Pancreas (tissue), 10 donors: Measurements from ENCODE around the gene TMEM169. TPM values are rescaled to one million over a fixed set of nuclear protein-coding genes. Genes with fewer than 3 reads are reported as not detected.
"Not testable (repeated sequence)": the region's sequence is repeated elsewhere in the genome, so short reads cannot be mapped to it uniquely, and the experiment has no call there.

Experiments used
- ATAC-seq, 4 donors: fragments of 200-7000 bp; cut with Tn5 transposase; one replicate each; pipeline versions ENCODE4 v1.8.0 to v1.9.1; 2020; ENCODE audit warnings: mild to moderate bottlenecking in 4 of 4, moderate library complexity in 4 of 4
- DNase-seq, 6 donors: peaks; one replicate each; pipeline ENCODE4 v3.0.0-alpha.2; 2020
- FAIRE-seq: peaks from 2 replicates; lab custom pipeline; 2012; peaks lifted over from hg19 to GRCh38; lab: Jason Lieb, UNC
- H3K27ac ChIP-seq, 4 donors: fragments of 200-600 bp; sonication (generic); 1 replicate in 3 of 4; 2 replicates in 1 of 4; pipeline versions ENCODE4 v1.5.0 to v1.8.0; 2020
- H3K27me3 ChIP-seq, 4 donors: fragments of 200-600 bp; one replicate each; pipeline ENCODE4 v1.8.0; 2021
- H3K36me3 ChIP-seq, 3 donors: fragments of 200-600 bp; sonication (generic) in 1 of 3; one replicate each; pipeline versions ENCODE4 v1.5.0 to v1.8.0; 2020 to 2021
- H3K4me1 ChIP-seq, 3 donors: fragments of 200-600 bp; one replicate each; pipeline ENCODE4 v1.8.0; 2021
- H3K4me3 ChIP-seq, 4 donors: fragments of 200-600 bp; sonication (generic) in 2 of 4; one replicate each; pipeline versions ENCODE4 v1.5.0 to v1.8.0; 2020 to 2021
- H3K9me3 ChIP-seq, 4 donors: fragments of 200-600 bp; one replicate each; pipeline ENCODE4 v1.8.0; 2021
- CTCF ChIP-seq, 4 donors: fragments of 200-600 bp; sonication (generic) in 3 of 4; IDR thresholded peaks; one replicate each; pipeline versions ENCODE4 v1.5.0 to v1.8.0; 2021; ENCODE audit warnings: antibody characterized with exemption in 4 of 4
- WGBS, 2 donors: extraction: QIAGEN DNeasy Blood & Tissue Kit; methylation state at CpG; one replicate each; pipeline ENCODE4 v1.1.7; 2013; 5-methylcytosine and 5-hydroxymethylcytosine counted together
- intact Hi-C, 3 donors: fragments of 100-400 bp; cut with DNase I; formaldehyde crosslinking; loops; one replicate each; pipeline versions ENCODE4 v1.11.1 to v1.14.2; 2022
- polyA plus RNA-seq, 2 donors: library from polyadenylated mRNA; stranded (reverse); fragments of 200-250 nt; gene quantifications; one replicate each; pipeline ENCODE4 v1.2.3, GENCODE V29; 2013
- total RNA-seq, 6 donors: library from RNA; stranded (reverse); fragmentation: NEBNext Ultra II Directional in 4 of 6; extraction: Animal tissue kit (Norgen Biotek cat#: 25700) in 4 of 6; gene quantifications; one replicate each; pipeline versions ENCODE4 v1.2.1 to v1.2.4, GENCODE V29; 2021 to 2023
- donor health status: healthy with polysubstance abuse.
- donor health status: DM: no; HTN: no; CAD: no; lungs with moderate emphysema.
- donor health status: DM: no; HTN: no; CAD: no.
- donor health status: control.
- donor health status: control.
- donor health status: Bipolar disorder and iron deficiency.
- donor health status: DM: yes; HTN: yes; CAD: no.
- donor health status: DM: no; HTN: no; CAD: no.
- donor health status: DM: no; HTN: no; CAD: no.
- donor health status: DM: yes; HTN: yes; CAD: no.

The TMEM169 gene
- total and polyA plus RNA-seq, 8 donors: 0.15 to 0.55 (median 0.44) TPM

- no peak overlapping the region for H3K4me3 ChIP-seq
- H3K9me3 ChIP-seq: no peaks in the 10 kb centered on the region
- FAIRE-seq: no peak
- 96 to 98% methylated on average over 3 of the region's 3 CpGs for WGBS, 2 donors
- TF ChIP-seq CTCF (IDR thresholded peaks at IDR 0.05): no peak
- no peak for ATAC-seq
- no peaks in the 10 kb centered on the region for H3K27me3 ChIP-seq
- no peak overlapping the region for H3K27ac ChIP-seq
- H3K36me3 ChIP-seq: peaks cover under 1 to 52% (median 38%) of the 10 kb centered on the region in 3 donors
- intact Hi-C loops: no loop called here
- H3K4me1 ChIP-seq: peaks cover 6 to 8% (median 8%) of the 10 kb centered on the region in 3 donors
- DNase-seq: no peak
Measured at GRCh38 chr2:216131175-216131926, 49.6 kb downstream of the TMEM169 start.

GRCh38 chr2:216132585-216132984 is 50.9 kb downstream of the TMEM169 start:
- ATAC-seq (no peak), DNase-seq (no peak), FAIRE-seq (no peak)
- no peak overlapping the region for H3K27ac ChIP-seq
- no peaks in the 10 kb centered on the region for H3K27me3 ChIP-seq
- H3K4me3 ChIP-seq: no peak overlapping the region
- no peaks in the 10 kb centered on the region for H3K9me3 ChIP-seq
- peaks cover 6 to 8% (median 8%) of the 10 kb centered on the region in 3 donors for H3K4me1 ChIP-seq
- peaks cover 5 to 54% (median 31%) of the 10 kb centered on the region in 3 donors for H3K36me3 ChIP-seq
- no peak for TF ChIP-seq CTCF (IDR thresholded peaks at IDR 0.05)
- intact Hi-C loops: no loop called here

- H3K4me1 ChIP-seq: peaks cover 6 to 8% (median 8%) of the 10 kb centered on the region in 3 donors
- ATAC-seq: no peak
Measured at GRCh38 chr2:216133397-216133796, 51.7 kb downstream of the TMEM169 start.

GRCh38 chr2:216134958-216135541 is 53.3 kb downstream of the TMEM169 start:
- no peak for ATAC-seq
- H3K9me3 ChIP-seq: no peaks in the 10 kb centered on the region
- H3K4me3 ChIP-seq: no peak overlapping the region
- no peak overlapping the region for H3K27ac ChIP-seq
- TF ChIP-seq CTCF (IDR thresholded peaks at IDR 0.05): no peak
- intact Hi-C loops: no loop called here
- H3K4me1 ChIP-seq: peaks cover 3 to 8% (median 4%) of the 10 kb centered on the region in 3 donors
- no peak for DNase-seq
- WGBS, 2 donors: 83 to 87% methylated on average over 4 of the region's 4 CpGs
- FAIRE-seq: no peak
- H3K27me3 ChIP-seq: no peaks in the 10 kb centered on the region
- peaks cover 9 to 67% (median 35%) of the 10 kb centered on the region in 3 donors for H3K36me3 ChIP-seq

More at GRCh38 chr2:216133397-216133796, 51.7 kb downstream of the TMEM169 start:
- H3K4me3 ChIP-seq: no peak overlapping the region
- peaks cover 9 to 55% (median 30%) of the 10 kb centered on the region in 3 donors for H3K36me3 ChIP-seq
- no peak for FAIRE-seq
- TF ChIP-seq CTCF (IDR thresholded peaks at IDR 0.05): no peak
- H3K9me3 ChIP-seq: no peaks in the 10 kb centered on the region
- WGBS, 2 donors: 97 to 98% methylated on average over 2 of the region's 2 CpGs
- H3K27ac ChIP-seq: no peak overlapping the region
- no peak for DNase-seq
- intact Hi-C loops: no loop called here
- no peaks in the 10 kb centered on the region for H3K27me3 ChIP-seq

GRCh38 chr2:216139884-216140283 is 58.2 kb downstream of the TMEM169 start:
- no peaks in the 10 kb centered on the region for H3K4me1 ChIP-seq
- no peak overlapping the region for H3K4me3 ChIP-seq
- DNase-seq (peak in 1 of 6 donors; percentile 15), FAIRE-seq (no peak), ATAC-seq (peak in 2 of 4 donors; percentile 64 to 77)
- no peak overlapping the region for H3K27ac ChIP-seq
- no peaks in the 10 kb centered on the region for H3K9me3 ChIP-seq
- H3K36me3 ChIP-seq: peaks cover 12 to 77% (median 35%) of the 10 kb centered on the region in 3 donors
- TF ChIP-seq CTCF (IDR thresholded peaks at IDR 0.05): no peak
- intact Hi-C loops: no loop called here
- no peaks in the 10 kb centered on the region for H3K27me3 ChIP-seq

GRCh38 chr2:216141516-216141915 is 59.8 kb downstream of the TMEM169 start:
- peaks cover 12 to 74% (median 35%) of the 10 kb centered on the region in 3 donors for H3K36me3 ChIP-seq
- ATAC-seq, H3K4me3 ChIP-seq, H3K9me3 ChIP-seq, H3K27me3 ChIP-seq, H3K4me1 ChIP-seq, FAIRE-seq, H3K27ac ChIP-seq, DNase-seq, intact Hi-C loops: not testable (repeated sequence)
- 95 to 97% methylated on average over 4 of the region's 4 CpGs for WGBS, 2 donors
